GM23338 (cell line): ENCODE data around the gene SAMD13. TPM values are rescaled to one million over a fixed set of nuclear protein-coding genes. Genes with fewer than 3 reads are reported as not detected.
"Not testable (repeated sequence)": the region's sequence is repeated elsewhere in the genome, so short reads cannot be mapped to it uniquely, and the experiment has no call there.

Experiments used
- ATAC-seq: fragments of 200-7000 bp; cut with Tn5 transposase; 3 replicates; pipeline ENCODE4 v1.9.1; 2020
- DNase-seq: peaks from one replicate; pipeline ENCODE4 v3.0.0-alpha.2; 2015; ENCODE audit warnings: low spot score
- H2AFZ ChIP-seq: fragments of 200-600 bp; sonication (generic); 2 replicates; pipeline ENCODE4 v1.8.0; 2016; ENCODE audit warnings: antibody characterized with exemption, mild to moderate bottlenecking, moderate library complexity
- H3F3A ChIP-seq: fragments of 200-600 bp; sonication (generic); replicated peaks from 2 replicates; pipeline ENCODE4 v1.8.0; 2017; ENCODE audit warnings: antibody characterized with exemption, mixed run types, low read depth
- H3K27ac ChIP-seq: fragments of 200-600 bp; sonication (generic); 2 replicates; pipeline ENCODE4 v1.6.1; 2016; ENCODE audit warnings: low read depth
- H3K27me3 ChIP-seq: fragments of 200-600 bp; sonication (generic); 2 replicates; pipeline ENCODE4 v1.8.0; 2016; ENCODE audit warnings: mild to moderate bottlenecking, mixed run types, moderate library complexity; ENCODE audit not compliant: insufficient read depth
- H3K36me3 ChIP-seq: fragments of 200-600 bp; sonication (generic); 2 replicates; pipeline ENCODE4 v1.8.0; 2016; ENCODE audit warnings: mild to moderate bottlenecking; ENCODE audit not compliant: insufficient read depth
- H3K4me1 ChIP-seq: fragments of 200-600 bp; sonication (generic); 2 replicates; pipeline ENCODE4 v1.8.0; 2016; ENCODE audit warnings: mild to moderate bottlenecking, moderate library complexity; ENCODE audit not compliant: insufficient read depth
- H3K4me2 ChIP-seq: fragments of 200-600 bp; sonication (generic); 2 replicates; pipeline ENCODE4 v1.7.1; 2017; ENCODE audit warnings: mixed run types
- H3K4me3 ChIP-seq: fragments of 200-600 bp; sonication (generic); 2 replicates; pipeline ENCODE4 v1.6.1; 2016; ENCODE audit warnings: mixed run types
- H3K79me2 ChIP-seq: fragments of 200-600 bp; sonication (generic); replicated peaks from 2 replicates; pipeline ENCODE4 v1.8.0; 2017; ENCODE audit warnings: mild to moderate bottlenecking; ENCODE audit not compliant: insufficient read depth
- H3K9me2 ChIP-seq: fragments of 200-600 bp; sonication (generic); 2 replicates; pipeline ENCODE4 v1.8.0; 2017; ENCODE audit not compliant: insufficient read depth
- H4K20me1 ChIP-seq: fragments of 200-600 bp; sonication (generic); replicated peaks from 2 replicates; pipeline ENCODE4 v1.8.0; 2017; ENCODE audit warnings: mild to moderate bottlenecking; ENCODE audit not compliant: insufficient read depth
- H3K27ac Mint-ChIP-seq: 2 replicates; pipeline ENCODE4 v1.8.0; 2020; ENCODE audit warnings: inconsistent platforms, mild to moderate bottlenecking, moderate library complexity, mixed read lengths
- H3K27me3 Mint-ChIP-seq: 3 replicates; pipeline ENCODE4 v1.8.0; 2022; ENCODE audit warnings: low read depth, mild to moderate bottlenecking, moderate library complexity, mixed read lengths, inconsistent platforms; ENCODE audit not compliant: insufficient read depth, poor library complexity
- H3K36me3 Mint-ChIP-seq: 3 replicates; pipeline ENCODE4 v1.8.0; 2021; ENCODE audit warnings: low read depth, mild to moderate bottlenecking, inconsistent platforms, moderate library complexity, mixed read lengths
- H3K4me1 Mint-ChIP-seq: 3 replicates; pipeline ENCODE4 v1.8.0; 2020; ENCODE audit warnings: mild to moderate bottlenecking, inconsistent platforms, mixed read lengths
- H3K4me3 Mint-ChIP-seq: 3 replicates; pipeline ENCODE4 v1.8.0; 2021; ENCODE audit warnings: moderate library complexity, mild to moderate bottlenecking, inconsistent platforms, mixed read lengths
- H3K9me3 Mint-ChIP-seq: 3 replicates; pipeline ENCODE4 v1.8.0; 2020; ENCODE audit warnings: moderate library complexity, mild to moderate bottlenecking, inconsistent platforms, mixed read lengths
- JUNB ChIP-seq: IDR thresholded peaks from one replicate; pipeline ENCODE4 v1.6.1; 2016; ENCODE audit warnings: antibody characterized with exemption; ENCODE audit not compliant: unreplicated experiment
- STAT1 ChIP-seq: IDR thresholded peaks from one replicate; pipeline ENCODE4 v1.6.1; 2016; ENCODE audit warnings: antibody characterized with exemption; ENCODE audit not compliant: unreplicated experiment
- ZNF331 ChIP-seq: fragments of 250-450 bp; sonication (Bioruptor Pico); IDR thresholded peaks from 2 replicates; pipeline ENCODE4 v1.5.0; 2020; ENCODE audit warnings: low read depth, mild to moderate bottlenecking, moderate library complexity
- polyA plus RNA-seq: library from polyadenylated mRNA; unstranded; fragments of >200 nt; fragmentation: Nextera tagmentation; extraction: Ambion mirVana; gene quantifications from 2 replicates; pipeline ENCODE4 v1.2.1, GENCODE V29; 2016
- total RNA-seq: library from RNA; depleted of rRNA; stranded (reverse); fragments of >200 nt; shearing (Covaris generic); gene quantifications from 2 replicates; pipeline ENCODE4 v1.2.3, GENCODE V29; 2014
- TF ChIP-seq, protein P1 (sequence below), 2 experiments: fragments of 200-600 bp in 1 of 2; sonication (generic) in 1 of 2; conservative IDR thresholded peaks; 2 replicates each; pipeline versions ENCODE4 v1.5.1 to v1.6.1; 2016 to 2017; ENCODE audit warnings: antibody characterized with exemption in 2 of 2, low read depth in 2 of 2, mild to moderate bottlenecking in 2 of 2, moderate library complexity in 1 of 2
- TF ChIP-seq, protein P2 (sequence below): IDR thresholded peaks from 2 replicates; pipeline ENCODE4 v1.6.1; 2016; ENCODE audit warnings: antibody characterized with exemption
- TF ChIP-seq, protein P3 (sequence below): IDR thresholded peaks from one replicate; pipeline ENCODE4 v1.6.1; 2018; ENCODE audit warnings: antibody characterized with exemption; ENCODE audit not compliant: unreplicated experiment

The SAMD13 gene
- total and polyA plus RNA-seq, 2 experiments from 2014 or later, result 2.5 to 3.6 TPM

DNA sequence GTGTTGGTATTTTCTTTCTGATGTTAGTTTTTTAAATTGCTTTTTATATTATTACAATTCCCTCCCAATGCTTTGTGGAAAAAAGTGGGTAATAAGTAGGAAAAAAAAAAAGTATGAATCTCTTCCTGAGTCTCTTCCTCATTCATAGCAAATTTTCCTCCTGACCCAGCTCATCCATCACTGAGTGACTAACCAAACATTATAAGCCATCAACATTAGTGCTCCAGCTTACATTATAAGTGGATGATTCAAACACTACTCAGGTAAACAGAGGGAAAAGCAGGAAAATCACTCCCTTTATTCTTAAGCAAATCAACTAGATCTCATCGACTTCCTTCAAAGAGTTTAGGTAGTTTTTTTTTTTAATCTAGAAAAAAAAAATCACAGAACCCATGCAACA is 15.4 kb upstream of the SAMD13 start (continued):
- TF ChIP-seq, protein P1, sequence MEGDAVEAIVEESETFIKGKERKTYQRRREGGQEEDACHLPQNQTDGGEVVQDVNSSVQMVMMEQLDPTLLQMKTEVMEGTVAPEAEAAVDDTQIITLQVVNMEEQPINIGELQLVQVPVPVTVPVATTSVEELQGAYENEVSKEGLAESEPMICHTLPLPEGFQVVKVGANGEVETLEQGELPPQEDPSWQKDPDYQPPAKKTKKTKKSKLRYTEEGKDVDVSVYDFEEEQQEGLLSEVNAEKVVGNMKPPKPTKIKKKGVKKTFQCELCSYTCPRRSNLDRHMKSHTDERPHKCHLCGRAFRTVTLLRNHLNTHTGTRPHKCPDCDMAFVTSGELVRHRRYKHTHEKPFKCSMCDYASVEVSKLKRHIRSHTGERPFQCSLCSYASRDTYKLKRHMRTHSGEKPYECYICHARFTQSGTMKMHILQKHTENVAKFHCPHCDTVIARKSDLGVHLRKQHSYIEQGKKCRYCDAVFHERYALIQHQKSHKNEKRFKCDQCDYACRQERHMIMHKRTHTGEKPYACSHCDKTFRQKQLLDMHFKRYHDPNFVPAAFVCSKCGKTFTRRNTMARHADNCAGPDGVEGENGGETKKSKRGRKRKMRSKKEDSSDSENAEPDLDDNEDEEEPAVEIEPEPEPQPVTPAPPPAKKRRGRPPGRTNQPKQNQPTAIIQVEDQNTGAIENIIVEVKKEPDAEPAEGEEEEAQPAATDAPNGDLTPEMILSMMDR (conservative IDR thresholded peaks at IDR 0.05; ENCODE audit: low read depth in 2 of 2), result no peak
- no peak for TF ChIP-seq ZNF331 (CRISPR knock-in tag)

DNA sequence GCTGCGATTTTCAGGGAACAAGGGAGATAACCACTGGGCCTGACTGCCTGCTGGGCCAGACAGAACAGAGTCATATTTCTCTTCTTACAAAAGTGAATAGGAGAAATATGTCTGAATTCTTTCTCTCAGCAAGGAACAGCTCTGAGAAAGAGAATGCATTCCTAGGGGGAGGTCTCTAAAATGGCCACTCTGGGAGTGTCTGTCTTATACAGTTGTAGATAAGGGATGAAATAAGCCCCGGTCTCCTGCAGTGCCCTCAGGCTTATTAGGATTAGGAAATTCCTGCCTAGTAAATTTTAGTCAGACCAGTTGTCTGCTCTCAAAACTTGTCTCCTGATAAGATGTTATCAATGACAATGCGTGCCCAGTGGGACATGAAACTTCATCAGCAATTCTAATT is 14.1 kb upstream of the SAMD13 start:
- H3K79me2 ChIP-seq, H3K4me3 ChIP-seq, H3K27ac Mint-ChIP-seq, H3K4me3 Mint-ChIP-seq, ATAC-seq, H3K4me1 ChIP-seq, H3K4me1 Mint-ChIP-seq, H3K27me3 ChIP-seq, H3K4me2 ChIP-seq, H3F3A ChIP-seq, H2AFZ ChIP-seq, H3K9me2 ChIP-seq, H3K36me3 ChIP-seq, H3K27ac ChIP-seq, H4K20me1 ChIP-seq, H3K27me3 Mint-ChIP-seq: not testable (repeated sequence)
- Mint-ChIP-seq H3K36me3 (peaks cover 30% of the 10 kb centered on the region), H3K9me3 (peaks cover 36% of the 10 kb centered on the region)
- peak; percentile 30 for DNase-seq

DNA sequence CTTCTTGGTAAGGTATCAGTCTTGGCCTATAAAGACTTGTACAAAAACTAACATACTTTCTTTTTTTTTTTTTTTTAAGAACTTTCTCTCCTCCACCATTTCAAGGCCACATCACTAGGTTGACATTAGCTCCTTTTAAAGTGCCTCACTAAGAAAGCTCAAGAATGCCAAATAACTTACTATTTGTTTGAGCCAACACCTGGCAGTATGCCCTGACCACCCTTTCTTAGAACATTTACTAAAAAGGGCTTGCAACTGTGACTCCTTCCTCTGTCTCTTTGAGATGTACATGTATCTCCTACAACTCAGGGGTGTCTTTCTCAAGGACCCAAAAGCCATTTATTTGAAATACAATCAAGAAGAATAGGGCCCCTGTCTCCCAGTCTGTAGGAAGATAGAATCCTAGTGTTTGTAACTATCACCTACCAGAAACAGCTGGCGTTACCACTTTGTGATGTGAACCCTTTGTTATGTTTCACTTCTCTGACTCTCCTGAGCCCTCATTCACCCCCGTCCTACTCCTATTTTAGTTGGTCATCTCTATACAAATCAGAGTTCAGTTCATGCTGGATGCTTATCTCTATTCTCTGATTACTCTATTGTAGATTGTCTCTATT is 12.2 kb upstream of the SAMD13 start:
- H3K4me1 ChIP-seq, result no peaks in the 10 kb centered on the region
- H3K9me3 Mint-ChIP-seq, result peaks cover 36% of the 10 kb centered on the region
- no peak overlapping the region for H3K27ac ChIP-seq
- no peaks in the 10 kb centered on the region for H3K36me3 ChIP-seq
- peaks cover 8% of the 10 kb centered on the region for H3K4me1 Mint-ChIP-seq
- H3K9me2 ChIP-seq, result no peaks in the 10 kb centered on the region; the same call in 1 of the 2 replicates
- peaks cover 10% of the 10 kb centered on the region for H3K27me3 Mint-ChIP-seq
- ATAC-seq (peak; percentile 89), DNase-seq (peak; percentile 17)
- no peak overlapping the region for H3K4me2 ChIP-seq
- peaks cover 30% of the 10 kb centered on the region for H3K36me3 Mint-ChIP-seq
- H3K27ac Mint-ChIP-seq, result no peak overlapping the region
- H3K4me3 ChIP-seq, result no peak overlapping the region
- H4K20me1 ChIP-seq, result no peaks in the 10 kb centered on the region
- H3K27me3 ChIP-seq, result no peaks in the 10 kb centered on the region
- H3K4me3 Mint-ChIP-seq, result no peak overlapping the region
- H3K79me2 ChIP-seq, result no peaks in the 10 kb centered on the region
- TF ChIP-seq JUNB (no peak), ZNF331 (CRISPR knock-in tag) (no peak), STAT1 (no peak)
- TF ChIP-seq, protein P2, sequence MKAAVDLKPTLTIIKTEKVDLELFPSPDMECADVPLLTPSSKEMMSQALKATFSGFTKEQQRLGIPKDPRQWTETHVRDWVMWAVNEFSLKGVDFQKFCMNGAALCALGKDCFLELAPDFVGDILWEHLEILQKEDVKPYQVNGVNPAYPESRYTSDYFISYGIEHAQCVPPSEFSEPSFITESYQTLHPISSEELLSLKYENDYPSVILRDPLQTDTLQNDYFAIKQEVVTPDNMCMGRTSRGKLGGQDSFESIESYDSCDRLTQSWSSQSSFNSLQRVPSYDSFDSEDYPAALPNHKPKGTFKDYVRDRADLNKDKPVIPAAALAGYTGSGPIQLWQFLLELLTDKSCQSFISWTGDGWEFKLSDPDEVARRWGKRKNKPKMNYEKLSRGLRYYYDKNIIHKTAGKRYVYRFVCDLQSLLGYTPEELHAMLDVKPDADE, result no peak
- TF ChIP-seq, protein P3, sequence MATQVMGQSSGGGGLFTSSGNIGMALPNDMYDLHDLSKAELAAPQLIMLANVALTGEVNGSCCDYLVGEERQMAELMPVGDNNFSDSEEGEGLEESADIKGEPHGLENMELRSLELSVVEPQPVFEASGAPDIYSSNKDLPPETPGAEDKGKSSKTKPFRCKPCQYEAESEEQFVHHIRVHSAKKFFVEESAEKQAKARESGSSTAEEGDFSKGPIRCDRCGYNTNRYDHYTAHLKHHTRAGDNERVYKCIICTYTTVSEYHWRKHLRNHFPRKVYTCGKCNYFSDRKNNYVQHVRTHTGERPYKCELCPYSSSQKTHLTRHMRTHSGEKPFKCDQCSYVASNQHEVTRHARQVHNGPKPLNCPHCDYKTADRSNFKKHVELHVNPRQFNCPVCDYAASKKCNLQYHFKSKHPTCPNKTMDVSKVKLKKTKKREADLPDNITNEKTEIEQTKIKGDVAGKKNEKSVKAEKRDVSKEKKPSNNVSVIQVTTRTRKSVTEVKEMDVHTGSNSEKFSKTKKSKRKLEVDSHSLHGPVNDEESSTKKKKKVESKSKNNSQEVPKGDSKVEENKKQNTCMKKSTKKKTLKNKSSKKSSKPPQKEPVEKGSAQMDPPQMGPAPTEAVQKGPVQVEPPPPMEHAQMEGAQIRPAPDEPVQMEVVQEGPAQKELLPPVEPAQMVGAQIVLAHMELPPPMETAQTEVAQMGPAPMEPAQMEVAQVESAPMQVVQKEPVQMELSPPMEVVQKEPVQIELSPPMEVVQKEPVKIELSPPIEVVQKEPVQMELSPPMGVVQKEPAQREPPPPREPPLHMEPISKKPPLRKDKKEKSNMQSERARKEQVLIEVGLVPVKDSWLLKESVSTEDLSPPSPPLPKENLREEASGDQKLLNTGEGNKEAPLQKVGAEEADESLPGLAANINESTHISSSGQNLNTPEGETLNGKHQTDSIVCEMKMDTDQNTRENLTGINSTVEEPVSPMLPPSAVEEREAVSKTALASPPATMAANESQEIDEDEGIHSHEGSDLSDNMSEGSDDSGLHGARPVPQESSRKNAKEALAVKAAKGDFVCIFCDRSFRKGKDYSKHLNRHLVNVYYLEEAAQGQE, result no peak
- no peak overlapping the region for H2AFZ ChIP-seq
- H3F3A ChIP-seq, result no peaks in the 10 kb centered on the region
